CD4-positive, alpha-beta memory T cell (primary cell): ENCODE results near the gene TGFB2. TPM values are rescaled to one million over a fixed set of nuclear protein-coding genes. Genes with fewer than 3 reads are reported as not detected.

ENCODE experiments used
- CTCF ChIA-PET: fragments of 350-600 bp; sonication (Branson Sonifier 250); formaldehyde crosslinking; loops from one replicate; lab custom pipeline; 2021; ENCODE audit warnings: inconsistent platforms; ENCODE audit not compliant: partially characterized antibody; lab: Charles Lee
- POLR2A ChIA-PET: fragments of 350-600 bp; sonication (Branson Sonifier 250); formaldehyde crosslinking; loops from one replicate; lab custom pipeline; 2021; ENCODE audit not compliant: partially characterized antibody; lab: Charles Lee
- DNase-seq, 5 donors: peaks; one replicate each; pipeline versions ENCODE4 v3.0.0 to v3.0.0-alpha.2; 2020 to 2022; ENCODE audit warnings: mixed read lengths in 1 of 5
- H3K27ac ChIP-seq: one replicate; pipeline ENCODE4 v1.7.0; 2013; ENCODE audit warnings: low read depth, low read length
- H3K27me3 ChIP-seq: 2 replicates; pipeline ENCODE4 v1.7.0; 2013; ENCODE audit warnings: mild to moderate bottlenecking, low read length, moderate library complexity; ENCODE audit not compliant: insufficient read depth
- H3K36me3 ChIP-seq: 2 replicates; pipeline ENCODE4 v1.7.0; 2013; ENCODE audit warnings: mild to moderate bottlenecking, low read length, moderate library complexity; ENCODE audit not compliant: insufficient read depth
- H3K4me1 ChIP-seq: 2 replicates; pipeline ENCODE4 v1.7.0; 2013; ENCODE audit warnings: mild to moderate bottlenecking, low read length, moderate library complexity; ENCODE audit not compliant: insufficient read depth
- H3K4me3 ChIP-seq, 2 donors: one replicate each; pipeline ENCODE4 v1.7.0; 2013; ENCODE audit warnings: low read length in 2 of 2, mild to moderate bottlenecking in 1 of 2
- H3K9me3 ChIP-seq, 2 donors: one replicate each; pipeline ENCODE4 v1.7.0; 2013; ENCODE audit warnings: low read length in 2 of 2, control low read depth in 1 of 2; ENCODE audit not compliant: control insufficient read depth in 1 of 2
- H3K27ac Mint-ChIP-seq, 7 donors: one replicate each; pipeline ENCODE4 v1.8.0; 2020 to 2021; ENCODE audit warnings: mixed read lengths in 7 of 7, mild to moderate bottlenecking in 6 of 7, inconsistent platforms in 3 of 7, moderate library complexity in 3 of 7
- H3K27me3 Mint-ChIP-seq, 2 donors: one replicate each; pipeline ENCODE4 v1.8.0; 2020 to 2021; ENCODE audit warnings: mixed read lengths in 2 of 2
- H3K36me3 Mint-ChIP-seq, 2 donors: one replicate each; pipeline ENCODE4 v1.8.0; 2020 to 2021; ENCODE audit warnings: mixed read lengths in 2 of 2, inconsistent platforms in 1 of 2, mild to moderate bottlenecking in 1 of 2
- H3K4me1 Mint-ChIP-seq, 4 donors: one replicate each; pipeline ENCODE4 v1.8.0; 2020 to 2021; ENCODE audit warnings: mixed read lengths in 4 of 4, mild to moderate bottlenecking in 1 of 4
- H3K4me3 Mint-ChIP-seq, 8 donors: one replicate each; pipeline ENCODE4 v1.8.0; 2020 to 2021; ENCODE audit warnings: mixed read lengths in 8 of 8, mild to moderate bottlenecking in 7 of 8, moderate library complexity in 6 of 8, inconsistent platforms in 3 of 8
- H3K9me3 Mint-ChIP-seq, 8 donors: one replicate each; pipeline ENCODE4 v1.8.0; 2020 to 2021; ENCODE audit warnings: mixed read lengths in 8 of 8, mild to moderate bottlenecking in 5 of 8, inconsistent platforms in 3 of 8, moderate library complexity in 1 of 8
- intact Hi-C: fragments of 100-400 bp; cut with micrococcal nuclease; formaldehyde crosslinking; loops from one replicate; pipeline ENCODE4 v1.15.1; 2023
- polyA plus RNA-seq, 2 donors: library from polyadenylated mRNA; unstranded; fragments of 300-500 nt; fragmentation: Illumina TruSeq; gene quantifications; one replicate each; pipeline ENCODE4 v1.2.3, GENCODE V29; 2021
- total RNA-seq, 2 experiments: library from RNA; stranded (reverse); gene quantifications; one replicate each; pipeline ENCODE4 v1.2.3, GENCODE V29; 2021

TGFB2 gene
- total and polyA plus RNA-seq, 4 experiments from 2014 or later = not detected

- ChIA-PET POLR2A (no interaction called here), CTCF (no interaction called here)
- Histone ChIP-seq H3K4me1 (no peaks in the 10 kb centered on the region), H3K36me3 (no peaks in the 10 kb centered on the region), H3K4me3 (no peak overlapping the region), H3K27ac (no peak overlapping the region), H3K9me3 (no peaks in the 10 kb centered on the region), H3K27me3 (no peaks in the 10 kb centered on the region)
- Mint-ChIP-seq H3K36me3 (no peaks in the 10 kb centered on the region), H3K4me3 (no peak overlapping the region), H3K4me1 (no peaks in the 10 kb centered on the region), H3K9me3 (no peaks in the 10 kb centered on the region), H3K27me3 (peaks cover 3 to 17% of the 10 kb centered on the region in 2 donors), H3K27ac (no peak overlapping the region)
- intact Hi-C loops = no loop called here
- no peak for DNase-seq
These were observed 45.5 kb downstream of the TGFB2 start for GRCh38 chr1:218390618-218391017.

GRCh38 chr1:218392780-218393179 lies 47.6 kb downstream of the TGFB2 start:
- no peak overlapping the region for H3K4me3 ChIP-seq
- CTCF ChIA-PET = no interaction called here
- POLR2A ChIA-PET = no interaction called here

GRCh38 chr1:218394416-218394815 lies 49.3 kb downstream of the TGFB2 start:
- Histone ChIP-seq H3K4me3 (no peak overlapping the region), H3K9me3 (no peaks in the 10 kb centered on the region), H3K36me3 (no peaks in the 10 kb centered on the region), H3K4me1 (no peaks in the 10 kb centered on the region), H3K27me3 (no peaks in the 10 kb centered on the region), H3K27ac (no peak overlapping the region)
- Mint-ChIP-seq H3K4me3 (no peak overlapping the region), H3K27me3 (peaks cover 5 to 6% of the 10 kb centered on the region in 2 donors), H3K27ac (no peak overlapping the region), H3K36me3 (no peaks in the 10 kb centered on the region), H3K4me1 (no peaks in the 10 kb centered on the region), H3K9me3 (no peaks in the 10 kb centered on the region)
- ChIA-PET POLR2A (no interaction called here), CTCF (no interaction called here)
- intact Hi-C loops = no loop called here
- DNase-seq = no peak

More at GRCh38 chr1:218392780-218393179, 47.6 kb downstream of the TGFB2 start:
- Mint-ChIP-seq H3K9me3 (no peaks in the 10 kb centered on the region), H3K27ac (no peak overlapping the region), H3K36me3 (no peaks in the 10 kb centered on the region), H3K27me3 (peaks cover 5 to 10% of the 10 kb centered on the region in 2 donors), H3K4me1 (no peaks in the 10 kb centered on the region), H3K4me3 (no peak overlapping the region)
- Histone ChIP-seq H3K27me3 (no peaks in the 10 kb centered on the region), H3K4me1 (no peaks in the 10 kb centered on the region), H3K9me3 (no peaks in the 10 kb centered on the region), H3K36me3 (no peaks in the 10 kb centered on the region), H3K27ac (no peak overlapping the region)
- no peak for DNase-seq
- intact Hi-C loops = no loop called here

- Histone ChIP-seq H3K36me3 (no peaks in the 10 kb centered on the region), H3K27me3 (no peaks in the 10 kb centered on the region), H3K9me3 (no peaks in the 10 kb centered on the region), H3K4me1 (no peaks in the 10 kb centered on the region), H3K27ac (no peak overlapping the region), H3K4me3 (no peak overlapping the region)
- Mint-ChIP-seq H3K4me3 (no peak overlapping the region), H3K27me3 (peaks cover 4 to 5% of the 10 kb centered on the region in 2 donors), H3K27ac (no peak overlapping the region), H3K9me3 (no peaks in the 10 kb centered on the region), H3K4me1 (no peaks in the 10 kb centered on the region), H3K36me3 (no peaks in the 10 kb centered on the region)
- ChIA-PET CTCF (no interaction called here), POLR2A (no interaction called here)
- no peak for DNase-seq
- intact Hi-C loops = no loop called here
These were observed 49.9 kb downstream of the TGFB2 start for GRCh38 chr1:218394989-218395388.

GRCh38 chr1:218395916-218396315 lies 50.8 kb downstream of the TGFB2 start:
- ChIA-PET CTCF (no interaction called here), POLR2A (no interaction called here)
- Histone ChIP-seq H3K4me1 (no peaks in the 10 kb centered on the region), H3K36me3 (no peaks in the 10 kb centered on the region), H3K9me3 (no peaks in the 10 kb centered on the region), H3K27me3 (no peaks in the 10 kb centered on the region), H3K4me3 (no peak overlapping the region), H3K27ac (no peak overlapping the region)
- Mint-ChIP-seq H3K36me3 (no peaks in the 10 kb centered on the region), H3K4me1 (no peaks in the 10 kb centered on the region), H3K27ac (no peak overlapping the region), H3K27me3 (peaks cover 4 to 5% of the 10 kb centered on the region in 2 donors), H3K4me3 (no peak overlapping the region), H3K9me3 (no peaks in the 10 kb centered on the region)
- no peak for DNase-seq
- intact Hi-C loops = no loop called here

- H3K36me3 ChIP-seq = no peaks in the 10 kb centered on the region
- intact Hi-C loops = no loop called here
- no peak for DNase-seq
- no peaks in the 10 kb centered on the region for H3K27me3 ChIP-seq
- Mint-ChIP-seq H3K4me1 (no peaks in the 10 kb centered on the region), H3K9me3 (no peaks in the 10 kb centered on the region), H3K27ac (no peak overlapping the region), H3K4me3 (no peak overlapping the region), H3K27me3 (peaks cover 4% of the 10 kb centered on the region in 2 donors), H3K36me3 (no peaks in the 10 kb centered on the region)
- H3K4me3 ChIP-seq = no peak overlapping the region
- no peak overlapping the region for H3K27ac ChIP-seq
- CTCF ChIA-PET = no interaction called here
- POLR2A ChIA-PET = no interaction called here
- H3K9me3 ChIP-seq = no peaks in the 10 kb centered on the region
- H3K4me1 ChIP-seq = no peaks in the 10 kb centered on the region
These were observed 52.7 kb downstream of the TGFB2 start for GRCh38 chr1:218397752-218398339.

GRCh38 chr1:218400624-218401023 lies 55.5 kb downstream of the TGFB2 start:
- H3K27ac ChIP-seq = no peak overlapping the region
- no peaks in the 10 kb centered on the region for H3K27me3 ChIP-seq
- no peaks in the 10 kb centered on the region for H3K4me1 ChIP-seq
- H3K9me3 ChIP-seq = no peaks in the 10 kb centered on the region
- no peak for DNase-seq
- POLR2A ChIA-PET = no interaction called here
- no peaks in the 10 kb centered on the region for H3K9me3 Mint-ChIP-seq
- H3K36me3 ChIP-seq = no peaks in the 10 kb centered on the region
- no peak overlapping the region for H3K4me3 Mint-ChIP-seq
- CTCF ChIA-PET = no interaction called here
- intact Hi-C loops = no loop called here
- H3K27ac Mint-ChIP-seq = no peak overlapping the region
- no peaks in the 10 kb centered on the region for H3K4me1 Mint-ChIP-seq
- peaks cover 2 to 4% of the 10 kb centered on the region in 2 donors for H3K27me3 Mint-ChIP-seq
- H3K4me3 ChIP-seq = no peak overlapping the region
- H3K36me3 Mint-ChIP-seq = no peaks in the 10 kb centered on the region
